HG03064 (cell line): Measurements from ENCODE around the gene TTLL12.

Experiments
- ATAC-seq: cut with Tn5 transposase; IDR thresholded peaks from one replicate; pipeline ENCODE4 v1.9.1; 2021; ENCODE audit warnings: low read depth; ENCODE audit not compliant: unreplicated experiment

The TTLL12 gene

DNA sequence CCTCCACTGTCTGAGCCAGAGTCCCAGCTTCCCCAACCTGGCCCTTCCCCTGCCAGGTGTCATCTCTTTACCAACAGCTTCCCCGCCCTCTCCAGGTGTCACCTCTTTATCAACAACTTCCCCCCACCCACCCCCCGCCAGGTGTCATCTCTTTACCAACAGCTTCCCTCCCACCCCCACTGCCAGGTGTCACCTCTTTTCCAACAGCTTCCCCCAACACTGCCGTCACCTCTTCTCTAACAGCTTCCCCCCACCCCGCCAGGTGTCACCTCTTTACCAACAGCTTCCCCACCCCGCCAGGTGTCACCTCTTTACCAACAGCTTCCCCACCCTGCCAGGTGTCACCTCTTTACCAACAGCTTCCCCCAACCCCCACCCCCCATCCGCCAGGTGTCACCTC lies 29.8 kb upstream of the TTLL12 start:
- no peak for ATAC-seq

DNA sequence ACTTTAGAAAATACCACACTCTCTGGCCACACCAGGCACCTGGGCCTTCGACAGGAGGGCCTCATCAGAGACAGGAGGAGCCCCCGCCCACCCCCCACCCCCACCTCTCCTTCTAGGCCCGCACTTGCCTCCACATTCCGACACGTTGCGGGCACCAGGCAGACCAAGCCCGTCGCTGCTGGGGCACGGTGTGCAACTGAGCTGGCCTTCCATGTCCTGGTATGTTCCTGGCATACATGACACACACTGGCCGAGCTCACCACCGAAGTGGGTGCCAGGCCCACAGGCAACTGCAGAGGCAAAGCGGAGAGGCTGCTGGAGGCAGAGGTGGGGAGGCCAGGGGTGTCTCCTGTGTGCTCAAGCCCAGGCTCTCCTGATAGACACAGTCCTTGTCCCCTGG lies 27.0 kb upstream of the TTLL12 start:
- ATAC-seq, result no peak

DNA sequence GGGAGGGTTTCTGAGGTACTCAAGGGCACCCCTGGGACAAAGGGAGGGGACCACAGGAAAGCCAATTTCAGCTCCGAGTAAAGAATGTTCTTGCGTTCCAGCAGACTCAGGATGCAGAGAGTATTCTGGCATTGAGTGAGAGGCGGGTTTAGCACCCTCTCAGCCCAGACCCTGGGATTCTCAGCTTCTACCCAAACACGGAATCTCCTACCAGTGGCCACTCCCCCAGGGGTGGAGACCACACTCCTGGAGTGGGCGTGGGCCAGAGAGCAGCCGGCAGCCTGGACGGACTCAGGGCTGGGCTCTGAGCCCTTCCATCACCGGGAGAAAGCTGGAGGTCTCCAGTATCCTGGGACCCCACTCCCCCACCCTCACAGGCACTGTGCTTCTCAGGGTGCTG lies 26.1 kb upstream of the TTLL12 start:
- ATAC-seq, result no peak

DNA sequence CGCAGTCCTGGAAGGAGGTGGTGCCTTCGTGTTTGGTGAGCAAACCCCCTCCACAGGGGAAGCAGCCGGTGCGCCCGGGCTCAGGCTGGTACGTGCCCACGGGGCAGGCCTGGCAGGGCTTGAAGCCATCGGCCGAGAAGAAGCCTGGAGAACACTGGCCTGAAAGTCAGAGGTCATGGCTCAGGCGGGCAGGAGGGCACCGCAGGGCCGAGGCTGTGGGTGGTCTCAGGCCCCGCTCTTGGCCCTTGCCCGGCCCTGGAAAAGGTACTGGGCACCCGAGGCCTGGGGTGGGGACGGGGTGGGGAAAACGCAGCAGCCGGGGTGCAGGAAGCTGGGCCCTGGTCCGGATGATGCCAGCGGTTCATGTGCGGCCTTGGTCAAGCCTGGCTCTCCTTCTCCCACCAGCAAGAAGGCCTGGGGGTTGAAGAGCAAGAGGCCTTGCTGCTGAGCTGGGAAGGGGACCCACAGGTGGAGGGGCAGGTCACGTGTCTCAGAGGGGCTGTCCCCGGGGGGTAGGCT lies 25.6 kb upstream of the TTLL12 start:
- ATAC-seq, result no peak

DNA sequence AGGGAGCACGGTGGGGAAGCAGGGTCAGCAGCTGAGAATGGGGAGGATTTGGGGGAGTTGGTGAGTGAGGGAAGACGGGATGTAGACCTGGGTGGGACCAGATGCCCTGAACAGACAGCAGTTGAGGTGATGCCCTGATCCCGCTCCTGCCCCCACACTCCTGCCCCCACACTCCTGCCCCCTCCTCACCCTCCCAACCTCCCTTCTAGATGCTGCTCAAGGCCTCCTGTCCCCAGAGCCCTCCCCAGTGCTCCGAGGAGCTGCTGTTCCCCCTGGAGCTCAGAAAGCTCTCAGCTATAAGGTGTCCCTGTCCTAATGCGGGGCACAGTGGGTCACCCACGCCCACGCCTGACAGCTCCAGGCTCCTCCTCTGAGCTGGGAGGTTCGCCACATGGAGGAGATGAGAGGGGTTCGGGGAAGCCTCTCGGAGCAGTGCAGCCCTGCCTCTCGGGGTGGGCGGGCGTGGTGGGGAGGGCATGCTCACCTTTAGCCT lies 25.1 kb upstream of the TTLL12 start:
- no peak for ATAC-seq

GRCh38 chr22:43210631-43211515 lies 23.9 kb upstream of the TTLL12 start:
- no peak for ATAC-seq

- no peak for ATAC-seq
Observed at GRCh38 chr22:43209971-43210370, 23.0 kb upstream of the TTLL12 start.

- ATAC-seq, result no peak
Observed at GRCh38 chr22:43209523-43209890, 22.6 kb upstream of the TTLL12 start.

DNA sequence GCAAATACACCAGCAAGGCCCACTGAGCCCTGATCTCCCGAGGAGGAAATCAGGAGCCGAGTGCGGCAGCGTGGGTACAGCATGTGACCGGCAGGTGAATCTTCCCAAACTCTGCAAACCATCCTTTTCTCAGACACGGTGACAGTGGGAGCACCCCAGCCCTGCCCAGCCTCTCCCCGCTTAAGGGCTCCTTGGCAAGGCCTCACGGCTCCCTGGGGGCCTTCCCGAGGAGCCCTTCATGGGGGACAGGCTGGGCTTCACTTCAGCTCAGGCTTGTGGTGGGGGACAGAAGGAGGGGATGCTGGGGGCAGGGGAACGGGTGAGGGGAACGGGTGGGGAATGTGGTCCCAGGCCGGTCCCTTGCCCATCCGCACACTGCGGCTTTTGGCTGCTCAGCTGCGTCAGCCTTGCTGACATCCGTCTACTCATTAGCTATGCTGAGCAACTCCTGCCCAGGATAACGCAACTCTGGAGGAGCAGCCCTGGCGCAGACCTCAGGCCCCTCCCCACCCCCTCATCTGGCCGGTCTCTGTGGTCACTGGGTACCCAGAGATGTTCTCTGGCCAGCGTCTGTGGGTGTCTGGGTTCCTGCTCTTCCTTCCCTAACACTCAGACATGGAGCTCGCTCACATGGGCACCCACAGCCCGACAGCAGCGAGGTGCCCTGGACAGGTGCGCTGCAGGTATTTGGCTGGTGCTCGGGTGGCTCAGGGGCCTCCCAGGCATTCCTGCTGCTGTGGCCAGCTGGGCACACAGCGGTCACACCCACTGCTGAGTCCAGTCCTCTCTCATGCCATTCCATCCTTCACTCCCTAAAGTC lies 22.0 kb upstream of the TTLL12 start:
- no peak for ATAC-seq

GRCh38 chr22:43207849-43208702 lies 21.1 kb upstream of the TTLL12 start:
- ATAC-seq, result no peak

DNA sequence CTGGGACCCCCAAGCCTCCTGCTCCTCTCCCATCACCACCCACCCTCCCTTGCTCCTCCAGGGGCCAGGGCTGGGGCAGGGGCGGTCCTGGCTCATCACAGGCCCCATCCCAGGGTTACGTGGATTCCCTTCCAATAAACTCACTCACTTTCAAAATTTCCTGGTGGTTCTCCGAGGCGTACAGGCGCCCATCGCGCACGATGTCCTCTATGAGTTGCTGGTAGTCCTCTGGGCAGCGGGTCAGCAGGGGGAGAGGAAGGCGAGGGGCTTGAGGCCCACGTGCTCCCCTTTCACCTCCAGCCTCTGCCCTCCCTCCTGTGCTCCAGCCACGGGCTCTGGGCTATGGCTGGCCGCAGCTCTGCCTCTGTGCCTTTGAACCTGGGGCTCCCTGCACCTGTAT lies 20.5 kb upstream of the TTLL12 start:
- ATAC-seq, result no peak

DNA sequence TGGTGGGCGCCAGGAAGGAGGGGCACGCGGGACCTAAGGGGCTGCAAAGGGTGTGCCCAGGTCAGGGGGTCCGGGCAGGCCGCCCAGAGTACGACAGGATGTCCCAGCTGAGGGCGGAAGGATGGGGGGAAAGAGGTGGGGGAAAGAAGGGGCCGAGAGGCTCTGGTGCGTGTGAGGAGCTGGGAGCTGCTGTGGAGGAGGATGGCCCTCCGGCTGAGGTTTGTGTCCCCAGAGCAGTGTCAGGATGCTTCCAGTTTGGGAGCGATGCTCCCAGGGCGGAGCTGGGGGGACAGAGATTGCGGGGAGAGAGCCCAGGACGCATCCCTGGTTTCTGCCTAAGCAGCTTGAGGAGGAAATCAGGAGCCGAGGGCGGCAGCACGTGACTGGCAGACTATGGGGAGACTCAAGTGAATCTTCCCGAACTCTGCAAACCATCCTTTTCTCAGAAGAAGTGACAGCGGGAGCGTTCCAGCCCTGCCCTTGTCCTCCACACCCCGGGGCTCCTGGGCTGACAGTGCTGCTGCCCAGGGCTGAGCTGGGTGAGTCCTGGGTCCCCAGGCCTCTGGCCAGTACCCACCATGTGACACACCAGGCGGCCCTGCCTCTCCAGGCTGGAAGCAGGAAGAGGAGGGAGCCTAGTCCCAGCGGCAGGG lies 19.7 kb upstream of the TTLL12 start:
- no peak for ATAC-seq

DNA sequence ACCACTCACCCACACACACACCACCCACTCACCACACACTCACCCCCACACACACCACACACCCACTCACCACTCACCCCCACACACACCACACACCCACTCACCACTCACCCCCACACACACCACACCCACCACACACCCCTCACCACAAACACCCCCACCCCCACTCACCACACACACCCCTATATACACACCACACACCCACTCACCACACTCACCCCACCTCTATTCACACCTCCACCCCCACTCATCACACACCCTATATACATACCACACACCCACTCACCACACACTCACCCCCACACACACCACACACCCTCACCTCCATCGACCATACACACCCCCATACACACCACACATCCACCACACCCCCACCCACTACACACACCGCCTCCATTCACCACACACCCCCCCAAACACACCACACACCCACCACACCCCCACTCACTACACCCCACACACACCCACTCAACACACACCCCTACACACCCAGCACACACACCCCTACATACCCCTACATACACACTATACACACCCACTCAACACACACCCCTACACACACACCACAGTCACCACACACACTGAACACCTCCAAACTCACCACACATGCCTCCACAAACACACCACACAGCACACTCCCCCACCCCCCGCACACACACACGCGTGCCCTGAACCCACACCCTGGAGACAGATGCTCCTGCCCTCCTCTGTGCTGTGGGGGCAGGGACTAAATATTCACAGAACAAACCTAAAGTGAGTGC lies 19.0 kb upstream of the TTLL12 start:
- ATAC-seq, result no peak

GRCh38 chr22:43205261-43205691 lies 18.3 kb upstream of the TTLL12 start:
- no peak for ATAC-seq

DNA sequence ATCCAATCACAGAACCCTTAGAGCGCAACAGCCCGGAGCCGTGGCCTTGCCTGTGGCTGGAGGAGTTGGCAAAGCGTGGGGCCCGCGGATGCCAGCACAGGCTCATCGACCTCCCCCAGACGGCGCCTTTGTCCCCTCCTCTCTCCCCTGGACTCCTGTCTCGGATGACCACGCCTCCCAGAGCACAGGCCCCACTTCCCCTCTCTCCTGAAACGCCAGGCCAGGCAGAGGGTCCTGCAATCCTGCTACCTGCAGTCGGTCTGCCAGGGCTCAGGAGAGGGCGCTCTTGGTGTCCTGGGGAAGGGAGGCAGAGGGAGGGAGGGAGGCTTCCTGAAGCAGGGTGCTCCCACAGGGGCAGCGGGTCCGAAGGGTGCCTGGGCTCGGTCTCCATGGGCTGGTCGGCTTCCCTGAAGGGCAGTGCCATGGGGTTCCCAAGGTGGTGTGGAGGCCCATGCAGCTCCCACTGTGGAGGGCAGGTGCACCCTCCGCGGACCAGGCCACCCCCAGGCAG lies 16.6 kb upstream of the TTLL12 start:
- ATAC-seq, result no peak

GRCh38 chr22:43202756-43203410 lies 15.9 kb upstream of the TTLL12 start:
- no peak for ATAC-seq

DNA sequence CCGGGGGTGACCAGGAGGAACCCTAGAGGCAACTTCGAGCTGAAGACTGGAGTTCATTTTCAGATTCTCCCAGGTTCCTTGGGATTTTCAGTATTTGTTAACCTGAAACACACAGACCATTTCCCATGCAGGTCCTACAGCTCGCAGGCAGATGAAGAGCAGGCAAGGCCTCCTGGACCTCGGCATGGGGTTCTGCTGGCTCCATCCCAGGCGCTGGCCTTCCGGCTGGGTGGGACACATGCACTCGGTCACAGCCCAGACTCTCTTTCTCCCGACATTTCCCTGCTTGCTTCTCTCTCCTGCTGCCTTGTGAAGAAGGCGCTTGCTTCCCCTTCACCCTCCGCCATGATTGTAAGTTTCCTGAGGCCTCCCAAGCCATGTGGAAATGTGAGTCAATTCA lies 15.4 kb upstream of the TTLL12 start:
- no peak for ATAC-seq

GRCh38 chr22:43201486-43202219 lies 14.7 kb upstream of the TTLL12 start:
- no peak for ATAC-seq
